Right lung (tissue), 5 donors: ENCODE data around the gene MSI2. TPM values are rescaled to one million over a fixed set of nuclear protein-coding genes. Genes with fewer than 3 reads are reported as not detected.
A peak's percentile ranks its signal among the peaks of the same experiment; 100 is the strongest.

Experiments used
- DNase-seq, 2 donors: peaks; one replicate each; pipeline ENCODE4 v3.0.0-alpha.2; 2013
- polyA plus RNA-seq, 5 donors: library from polyadenylated mRNA; unstranded; fragments of 120-200 nt; gene quantifications; one replicate each; pipeline versions ENCODE4 v1.2.1 to v1.2.3, GENCODE V29; 2013; ENCODE audit warnings: inconsistent platforms in 1 of 5, low replicate concordance in 1 of 5; ENCODE audit not compliant: insufficient read length in 5 of 5, insufficient read depth in 1 of 5

Gene MSI2
- polyA plus RNA-seq, 5 donors: 35.4 to 48.9 (median 47.6) TPM

DNA sequence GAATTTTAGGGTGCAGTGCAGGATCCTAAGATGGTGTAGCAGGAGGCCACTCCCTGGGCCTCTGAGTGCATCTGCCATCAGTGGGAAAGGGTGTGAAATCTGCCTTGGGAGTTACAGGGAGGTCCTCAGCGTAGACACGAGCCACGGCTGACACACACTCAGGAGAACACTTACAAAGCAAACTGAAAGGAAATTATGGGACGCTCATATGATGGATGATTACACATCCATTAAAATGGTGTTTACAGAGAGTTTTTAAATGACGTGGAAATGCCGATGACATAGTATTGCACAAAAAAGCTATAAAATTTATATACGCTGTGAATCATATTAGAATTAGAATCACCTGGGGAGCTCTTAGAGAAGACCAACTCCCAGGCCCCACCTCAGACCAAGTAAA is 313.5 kb downstream of the MSI2 start:
- no peak for DNase-seq

GRCh38 chr17:57570724-57571344 is 314.5 kb downstream of the MSI2 start:
- DNase-seq: no peak

- no peak for DNase-seq
Measured at GRCh38 chr17:57572062-57572461, 315.7 kb downstream of the MSI2 start.

- DNase-seq: no peak
Measured at GRCh38 chr17:57572600-57572999, 316.3 kb downstream of the MSI2 start.

DNA sequence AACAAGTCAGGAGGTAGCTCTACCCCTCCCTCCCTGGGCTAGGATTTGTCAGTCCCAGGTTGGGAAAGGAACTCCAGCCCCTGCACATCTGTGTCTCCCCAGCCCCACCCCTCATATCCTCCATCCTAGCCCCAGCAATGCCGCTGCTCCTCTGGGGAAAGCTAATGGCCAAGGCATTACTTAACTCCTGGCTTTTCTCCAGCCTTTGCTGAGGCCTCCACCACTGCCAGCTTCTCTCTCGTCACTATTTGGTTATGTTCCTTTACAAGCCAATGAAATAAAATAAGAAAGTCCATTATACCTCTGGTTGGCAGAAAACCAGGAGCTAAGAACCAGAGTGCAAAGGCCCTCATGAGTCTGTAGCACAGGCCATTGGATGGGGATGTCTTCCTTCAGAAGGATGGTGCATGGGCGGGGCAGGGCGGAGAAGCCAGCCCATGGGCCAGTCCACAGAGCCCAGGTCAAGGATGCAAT is 317.8 kb downstream of the MSI2 start:
- peak in 1 of 2 donors; percentile 70 for DNase-seq

DNA sequence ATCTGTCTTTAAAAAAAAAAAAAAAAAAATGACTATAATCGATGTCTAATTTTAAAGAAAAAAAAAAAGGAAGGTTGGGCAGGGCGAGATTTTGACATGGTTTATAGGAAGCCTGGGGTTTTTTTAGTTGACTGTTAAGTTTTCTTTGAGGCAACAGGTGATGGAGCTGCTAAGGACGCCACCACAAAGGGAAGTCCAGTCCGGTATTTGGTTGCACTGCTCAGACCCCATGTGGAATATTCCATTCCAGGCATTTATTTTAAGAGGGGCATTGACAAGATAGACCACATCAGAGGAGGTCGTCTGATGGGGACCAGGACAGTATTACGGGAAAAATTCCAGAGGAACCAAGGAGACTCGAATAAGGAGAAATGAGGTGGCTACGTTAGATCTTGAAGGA is 320.4 kb downstream of the MSI2 start:
- no peak for DNase-seq

DNA sequence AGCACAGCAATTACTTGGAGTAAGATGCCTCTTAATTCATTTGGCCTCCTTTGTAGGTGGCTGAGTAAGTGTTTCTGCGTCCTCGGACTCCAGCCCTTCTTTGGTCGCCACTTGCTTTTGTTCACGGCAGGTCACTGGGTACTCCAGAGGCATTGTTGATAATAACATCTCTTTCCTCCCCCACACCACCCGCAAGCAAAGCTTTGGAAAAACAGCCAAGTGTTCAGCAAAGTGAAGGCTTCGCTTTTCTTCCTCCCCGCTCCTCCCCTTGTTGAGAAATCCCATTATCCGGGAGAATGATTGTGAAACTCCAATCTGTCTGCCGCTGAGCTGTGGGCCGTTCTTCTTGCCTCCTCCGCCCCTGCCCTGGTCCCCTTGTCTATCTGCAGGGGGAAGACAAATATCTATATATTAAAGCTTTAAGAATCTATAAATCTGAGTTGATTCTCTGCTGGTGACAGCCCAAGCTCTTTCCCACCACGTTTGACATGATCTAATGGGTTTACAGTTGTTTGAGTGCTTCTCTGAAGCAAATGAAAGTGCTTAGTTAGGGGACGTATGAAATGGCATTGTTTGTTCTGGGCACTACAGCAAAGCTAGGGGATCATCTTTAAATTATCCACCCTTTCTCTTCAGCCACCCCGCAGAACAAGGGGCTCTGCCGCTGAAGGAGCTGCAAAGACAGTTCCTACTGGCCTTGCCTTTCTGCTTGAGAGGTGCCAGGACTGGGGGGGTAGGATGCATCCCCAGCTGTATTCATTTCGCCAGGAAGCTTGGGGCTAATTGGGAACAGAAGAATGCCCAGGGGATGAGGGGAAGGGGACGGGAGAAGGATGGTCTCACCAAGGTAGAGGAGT is 321.7 kb downstream of the MSI2 start:
- peak; percentile 81 to 82 for DNase-seq

DNA sequence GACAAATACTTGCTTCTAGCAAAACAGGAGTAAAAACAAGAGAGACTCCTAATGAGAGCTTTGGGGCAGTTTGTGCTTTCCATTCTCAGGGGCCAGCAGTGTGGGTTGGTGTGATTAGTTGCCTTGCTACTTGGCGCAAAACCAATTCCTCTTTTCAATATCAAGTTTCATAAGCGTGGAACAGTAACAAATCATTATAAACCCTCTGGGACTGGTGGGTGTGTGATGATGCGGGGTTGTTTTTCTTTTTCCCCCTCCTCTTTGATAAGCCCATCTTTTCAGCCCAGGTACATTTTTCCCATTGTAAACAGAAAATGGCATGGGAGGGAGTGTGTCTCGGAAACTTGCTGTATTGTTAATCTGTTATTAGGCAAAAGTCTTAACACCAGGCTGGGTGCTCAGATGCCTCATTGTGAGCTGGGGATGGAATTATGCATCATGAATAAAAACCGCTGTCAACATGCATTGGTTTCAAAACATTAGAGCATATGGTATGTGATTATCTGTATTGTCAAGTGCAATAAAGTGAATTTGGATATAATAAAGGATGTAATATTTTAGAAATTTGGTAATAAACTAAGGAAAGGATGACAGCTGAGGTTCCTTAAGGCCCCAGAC is 322.4 kb downstream of the MSI2 start:
- peak in 1 of 2 donors; percentile 33 for DNase-seq

DNA sequence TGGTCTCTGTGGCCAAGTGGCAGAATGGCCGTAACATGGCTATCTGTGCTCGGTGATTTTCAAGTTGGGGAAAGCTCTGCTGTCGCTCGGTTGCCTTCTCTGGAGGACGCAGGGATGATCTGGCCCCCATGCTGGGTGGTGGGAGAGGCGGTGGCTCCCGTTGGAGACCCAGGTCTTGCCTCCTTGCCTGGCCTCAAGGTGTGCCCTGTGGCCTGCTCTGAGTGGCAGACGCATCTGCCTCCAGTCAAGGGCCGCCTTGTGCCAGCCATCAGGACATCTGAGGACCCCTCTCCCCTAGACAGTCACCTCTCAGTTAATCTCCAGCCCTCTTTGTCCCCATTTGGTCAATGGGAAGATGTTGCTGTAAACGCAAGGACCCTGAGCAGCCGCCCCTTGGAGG is 322.9 kb downstream of the MSI2 start:
- no peak for DNase-seq

DNA sequence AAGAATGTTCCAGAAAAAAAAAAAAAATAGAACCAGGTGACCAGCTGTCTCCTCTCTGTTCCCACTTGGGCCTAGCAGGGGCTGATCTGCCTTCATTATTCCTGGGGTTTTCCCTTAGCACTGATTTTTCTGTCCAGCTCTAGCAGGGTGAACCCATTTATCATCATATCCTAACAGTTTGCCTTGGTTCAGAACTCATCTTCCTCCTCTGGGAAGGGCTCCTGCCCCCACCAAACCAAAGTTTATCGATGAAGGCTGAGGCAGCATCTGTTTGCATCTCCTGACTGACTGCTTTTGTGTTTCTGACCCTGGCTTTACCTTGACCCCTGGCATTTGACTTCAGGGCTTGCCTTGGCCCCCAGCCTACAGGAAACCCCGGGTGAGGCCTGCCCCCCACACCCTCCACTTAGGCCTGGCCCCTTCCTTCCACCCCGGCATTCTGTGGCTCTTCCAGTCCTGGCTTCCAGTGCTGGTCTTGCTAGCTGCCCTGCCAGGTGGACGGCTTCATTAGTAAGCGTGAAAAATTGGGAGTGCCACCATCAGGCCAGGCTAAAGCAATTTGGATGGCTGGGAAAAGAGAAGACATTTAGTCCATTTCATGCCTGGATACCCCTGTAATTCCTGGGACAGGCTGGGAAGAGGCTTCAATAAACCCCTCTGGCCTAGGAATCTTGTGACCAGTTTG is 323.9 kb downstream of the MSI2 start:
- DNase-seq: no peak

DNA sequence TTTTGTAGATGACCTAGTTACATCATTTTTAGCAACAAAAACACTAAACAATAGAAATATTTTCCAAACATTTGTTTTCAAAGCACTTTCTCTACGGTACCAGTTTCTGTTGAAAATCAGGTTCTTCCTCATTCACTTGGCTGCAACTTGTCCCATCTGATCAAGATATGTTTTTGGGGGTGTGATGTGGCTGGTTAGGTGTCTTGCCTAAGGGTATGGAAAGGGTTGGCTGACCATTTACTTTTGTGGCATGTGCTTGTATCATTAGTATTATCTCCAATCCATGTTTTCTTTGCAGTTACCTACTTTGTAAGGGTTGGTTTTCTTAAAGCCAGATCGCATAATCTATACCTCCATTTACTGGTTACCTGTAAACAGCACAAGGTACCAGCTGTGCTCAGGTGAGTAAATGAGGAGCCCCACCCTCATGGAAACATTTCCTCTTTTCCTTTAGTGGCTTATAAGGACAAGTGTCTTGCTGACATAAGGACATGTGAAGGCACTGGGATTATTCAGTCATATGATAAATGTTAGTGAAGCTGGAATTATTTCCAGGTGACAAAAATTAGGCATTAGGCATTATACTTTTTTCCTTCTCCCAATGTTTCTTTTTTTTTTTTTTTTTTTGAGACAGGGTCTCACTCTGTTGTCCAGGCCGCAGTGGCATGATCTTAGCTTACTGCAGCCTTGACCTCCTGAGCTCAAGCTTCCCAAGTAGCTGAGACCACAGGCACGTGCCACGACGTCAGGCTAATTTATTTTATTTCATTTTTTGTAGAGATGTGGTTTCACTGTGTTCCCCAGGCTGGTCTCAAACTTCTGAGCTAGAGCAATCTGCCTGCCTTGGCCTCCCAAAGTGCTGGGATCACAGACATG is 326.8 kb downstream of the MSI2 start:
- no peak for DNase-seq

DNA sequence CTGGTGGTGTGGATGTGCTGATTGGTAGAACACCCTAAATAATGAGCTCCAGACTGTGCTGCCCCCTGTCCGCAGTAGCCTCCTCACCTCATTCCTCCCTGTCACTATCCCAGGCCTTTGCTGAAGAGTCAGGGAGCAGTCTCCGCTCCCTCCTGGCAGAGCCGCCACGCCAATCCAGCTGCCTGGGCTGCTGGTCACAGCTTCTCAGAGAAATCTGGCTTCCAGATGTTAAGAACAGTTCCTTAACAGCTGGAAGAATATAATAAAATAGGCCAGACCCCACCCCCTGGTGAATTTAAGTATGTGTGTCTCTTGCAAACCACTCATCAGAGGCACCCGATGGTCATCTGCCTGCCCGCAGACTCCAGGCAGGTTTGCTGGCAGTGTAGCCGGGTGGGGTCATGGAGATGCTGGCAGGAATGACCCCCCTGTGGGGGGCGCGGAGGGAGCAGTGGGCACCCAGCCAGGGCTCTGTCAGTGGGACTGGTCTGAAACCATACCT is 327.8 kb downstream of the MSI2 start:
- DNase-seq: peak; percentile 22 to 32

DNA sequence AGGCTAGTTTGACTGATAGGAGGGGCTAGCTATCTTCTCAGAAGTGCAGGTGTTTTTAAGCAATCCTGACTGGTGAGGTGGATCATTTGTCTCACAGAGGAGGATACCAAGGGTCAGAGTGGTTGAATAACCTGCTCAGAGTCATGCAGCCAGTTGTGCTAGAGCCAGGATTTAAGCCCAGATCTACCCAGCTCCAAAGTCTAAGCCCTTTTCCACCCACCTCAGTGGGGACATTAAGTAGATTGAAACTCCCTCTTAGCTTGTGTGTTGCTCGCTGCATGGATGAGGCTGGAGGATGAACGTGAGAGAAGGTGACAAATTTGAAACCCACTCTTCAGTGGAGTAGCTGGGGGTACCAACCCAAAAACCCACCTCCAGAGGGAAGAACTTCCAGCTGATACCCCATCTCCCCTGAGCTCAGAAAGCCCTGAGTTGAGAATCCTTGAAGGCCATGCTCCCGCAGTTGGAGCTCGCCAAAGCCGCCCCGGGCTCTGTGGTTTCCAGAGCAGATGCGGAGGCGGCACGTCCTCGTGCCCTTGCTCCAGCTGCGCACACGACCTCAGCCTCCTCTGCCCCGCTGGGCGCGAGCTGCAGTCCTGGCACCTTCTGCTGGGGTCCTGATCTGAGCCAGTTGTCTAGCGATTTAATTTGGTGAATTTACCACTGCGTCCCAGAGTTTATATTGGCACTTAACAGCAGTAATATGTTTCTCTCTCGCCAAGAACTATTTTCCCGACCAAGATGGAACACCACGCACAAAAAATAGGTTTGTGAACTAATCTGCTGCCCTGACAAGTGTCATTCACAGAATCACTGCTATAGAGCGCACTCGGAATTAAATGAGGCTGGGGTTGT is 329.2 kb downstream of the MSI2 start:
- DNase-seq: no peak

- no peak for DNase-seq
Measured at GRCh38 chr17:57586196-57586740, 329.9 kb downstream of the MSI2 start.

GRCh38 chr17:57586742-57587141 is 330.4 kb downstream of the MSI2 start:
- no peak for DNase-seq

DNA sequence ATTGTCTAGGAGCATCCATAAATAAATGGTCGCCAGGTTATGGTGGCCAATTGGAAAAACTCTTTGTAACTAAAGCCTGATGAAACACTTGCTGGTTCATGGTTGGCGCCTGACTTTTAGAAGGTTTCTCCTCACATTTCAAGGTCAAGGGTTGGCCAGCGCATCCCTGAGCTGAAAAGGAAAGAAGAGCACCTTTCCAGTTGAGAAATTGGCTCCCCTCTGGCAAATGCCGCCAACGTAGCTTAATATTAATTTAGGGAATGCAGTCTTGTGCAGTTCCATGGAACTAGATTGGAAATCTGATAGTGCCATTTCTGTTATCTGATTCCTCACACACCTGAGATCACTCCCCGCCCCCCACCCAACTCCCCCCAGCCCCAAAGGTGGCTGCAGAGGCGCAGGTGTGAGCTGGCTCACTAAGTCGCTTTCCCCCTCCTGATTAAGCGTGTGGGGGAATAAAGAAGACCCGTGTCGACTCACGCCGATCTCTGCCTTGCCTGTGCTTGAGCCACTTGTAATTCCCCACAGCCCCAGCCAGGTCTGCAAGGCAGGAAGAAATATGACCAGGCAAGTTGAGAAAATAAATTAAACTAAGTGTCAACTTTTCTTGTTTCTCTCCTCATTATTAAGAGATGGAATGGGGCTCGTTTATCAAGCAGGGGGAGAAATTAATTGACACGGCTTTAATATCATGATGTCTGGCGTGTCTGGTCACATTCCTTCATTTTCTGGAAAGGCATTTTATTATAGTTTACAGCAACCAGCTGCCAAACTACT is 331.1 kb downstream of the MSI2 start:
- no peak for DNase-seq

- DNase-seq: no peak
Measured at GRCh38 chr17:57588086-57588485, 331.8 kb downstream of the MSI2 start.

DNA sequence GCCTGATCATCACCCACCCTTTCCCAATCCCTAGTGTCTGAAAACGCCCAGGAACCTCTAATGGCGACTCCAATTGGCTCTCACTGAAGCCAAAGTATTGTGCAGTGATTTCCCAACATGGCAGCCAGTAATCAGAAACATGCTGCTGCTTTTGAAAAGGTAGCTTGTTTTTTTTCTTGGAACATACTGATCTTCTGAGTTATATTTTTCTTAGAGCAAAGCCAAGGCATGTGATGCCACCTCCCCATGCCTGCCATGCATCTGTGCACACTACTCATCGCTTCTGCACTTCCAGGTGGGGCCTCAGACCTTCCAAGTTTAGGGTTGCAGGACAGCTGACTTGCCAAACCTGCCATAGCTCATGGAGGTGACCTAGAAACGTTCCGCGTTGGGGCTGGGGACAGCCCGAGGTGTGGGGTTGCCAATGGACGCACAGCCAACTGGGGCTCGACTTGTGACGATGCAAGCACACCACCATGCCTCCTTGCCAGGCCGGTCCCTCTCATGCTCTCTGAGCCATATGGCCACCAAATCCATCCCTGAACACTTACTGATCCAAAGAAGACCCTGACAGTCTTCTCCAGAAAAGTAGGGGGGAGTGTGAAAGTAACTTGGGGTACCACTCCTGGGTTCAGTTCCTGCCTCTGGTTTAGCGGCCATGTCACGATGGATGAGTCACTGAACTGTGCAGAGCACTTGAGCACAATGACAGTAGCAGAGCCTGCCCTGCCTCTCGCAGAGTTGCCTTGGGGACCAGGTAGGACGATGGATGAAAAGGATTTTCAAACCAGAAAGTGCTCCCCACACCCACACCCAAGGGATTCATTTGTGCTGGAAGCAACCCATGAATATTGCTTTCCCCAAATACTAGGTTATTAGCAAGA is 333.1 kb downstream of the MSI2 start:
- no peak for DNase-seq
